Measurements from ENCODE around the gene KCNIP3. TPM values are rescaled to one million over a fixed set of nuclear protein-coding genes. Genes with fewer than 3 reads are reported as not detected.

The KCNIP3 gene
- total RNA-seq, 4 donors from 2014 or later, result 0.15 to 7.4 (median 2.3) TPM

- intact Hi-C loops (cut with DNase I), result loop anchor here (10.0 kb wide), 1 partner anchor 82 kb away; no protein-coding TSS in a partner anchor
- Histone ChIP-seq H3K9me3 (no peaks in the 10 kb centered on the region), H3K4me3 (no peak overlapping the region), H3K4me1 (peaks cover 11 to 73% (median 17%) of the 10 kb centered on the region in 3 donors), H3K27me3 (peaks cover 0 to 54% (median 0%) of the 10 kb centered on the region in 4 donors), H3K27ac (no peak overlapping the region), H3K36me3 (no peaks in the 10 kb centered on the region)
- TF ChIP-seq CTCF (IDR thresholded peaks at IDR 0.05) (no peak), POLR2A (IDR thresholded peaks at IDR 0.05) (no peak)
- no peak for DNase-seq
- 41 to 52% methylated on average over 5 to 6 of the region's 8 CpGs for WGBS, 2 donors
Measured at GRCh38 chr2:95316466-95317122, 19.4 kb downstream of the KCNIP3 start.

DNA sequence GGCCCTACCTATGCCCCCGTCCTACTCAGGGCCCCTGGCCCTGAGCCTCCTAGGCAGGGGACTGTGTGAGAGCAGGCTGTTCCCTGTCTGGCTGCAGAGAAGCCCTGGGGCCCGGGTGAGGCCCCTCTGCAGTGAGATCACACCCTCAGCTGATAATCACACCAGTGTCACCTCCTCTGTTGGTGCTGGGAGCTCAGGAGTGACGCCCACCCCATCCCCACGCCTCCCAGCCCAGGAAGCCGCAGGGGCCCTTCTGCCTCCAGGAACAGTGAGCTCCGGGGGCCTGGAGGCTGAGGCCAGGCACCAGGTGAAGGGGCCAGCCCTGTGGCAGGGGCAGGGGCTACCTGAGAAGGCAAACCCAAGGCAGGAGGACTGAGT lies 20.0 kb downstream of the KCNIP3 start:
- TF ChIP-seq CTCF (IDR thresholded peaks at IDR 0.05) (no peak), POLR2A (IDR thresholded peaks at IDR 0.05) (no peak)
- Histone ChIP-seq H3K4me1 (peaks cover 11 to 73% (median 17%) of the 10 kb centered on the region in 3 donors), H3K27ac (no peak overlapping the region), H3K4me3 (no peak overlapping the region), H3K27me3 (peaks cover 0 to 49% (median 0%) of the 10 kb centered on the region in 4 donors), H3K9me3 (no peaks in the 10 kb centered on the region), H3K36me3 (no peaks in the 10 kb centered on the region)
- intact Hi-C loops (cut with DNase I), result loop anchor here (10.0 kb wide), 1 partner anchor 82 kb away; no protein-coding TSS in a partner anchor
- no peak for DNase-seq
- WGBS, 2 donors, result 33% methylated on average over 1 of the region's 6 CpGs; no CpG with 5 or more reads in 1 of the 2 donors

DNA sequence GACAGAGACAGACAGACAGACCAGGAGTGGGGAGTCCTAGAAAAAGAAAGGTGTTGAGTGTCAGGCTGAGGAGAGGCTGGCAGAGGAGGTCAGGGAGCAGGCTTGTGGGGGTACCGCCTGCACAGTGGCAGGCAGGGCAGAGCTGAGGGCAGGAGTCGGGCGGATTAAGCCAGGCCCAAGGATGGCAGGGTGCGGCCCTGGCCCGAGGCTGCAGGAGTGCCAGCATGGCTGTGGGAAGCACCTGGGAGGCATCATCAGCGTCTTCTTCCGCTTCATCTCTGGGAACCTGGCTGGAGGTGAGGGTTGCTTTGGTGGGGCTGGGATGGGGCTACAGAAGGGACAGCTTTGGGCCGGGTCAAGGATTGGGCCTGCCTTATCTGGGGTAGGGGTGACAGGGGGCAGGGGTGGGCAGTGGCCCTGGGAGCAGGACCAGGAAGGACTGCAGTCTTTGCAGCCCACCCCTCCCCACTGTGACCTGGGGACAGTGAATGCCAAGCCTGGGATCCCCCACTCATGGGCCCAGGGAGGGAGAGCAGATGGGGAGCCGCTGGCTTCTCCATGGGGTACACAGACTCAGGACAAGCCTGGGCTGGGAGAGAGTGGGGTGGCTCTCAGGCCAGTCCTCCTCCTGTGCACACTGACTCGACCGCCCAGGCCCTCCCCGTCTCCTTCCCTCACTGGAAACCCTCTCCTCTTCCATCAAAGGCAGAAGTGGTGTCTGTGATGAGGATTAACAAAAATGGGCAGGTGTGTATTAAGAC lies 20.7 kb downstream of the KCNIP3 start:
- no peaks in the 10 kb centered on the region for H3K9me3 ChIP-seq
- peaks cover 11 to 66% (median 17%) of the 10 kb centered on the region in 3 donors for H3K4me1 ChIP-seq
- intact Hi-C loops (cut with DNase I), result loop anchor here (10.0 kb wide), 1 partner anchor 83 kb away; no protein-coding TSS in a partner anchor
- no peak overlapping the region for H3K27ac ChIP-seq
- 58 to 63% methylated on average over 8 to 12 of the region's 12 CpGs for WGBS, 2 donors
- DNase-seq, result no peak
- H3K4me3 ChIP-seq, result no peak overlapping the region
- no peak for TF ChIP-seq CTCF (IDR thresholded peaks at IDR 0.05)
- no peak for TF ChIP-seq POLR2A (IDR thresholded peaks at IDR 0.05)
- H3K27me3 ChIP-seq, result peaks cover 0 to 47% (median 0%) of the 10 kb centered on the region in 4 donors
- no peaks in the 10 kb centered on the region for H3K36me3 ChIP-seq

- no peak for DNase-seq
- intact Hi-C loops (cut with DNase I), result loop anchor here (10.0 kb wide), 1 partner anchor 84 kb away; no protein-coding TSS in a partner anchor
Measured at GRCh38 chr2:95318431-95319220, 21.5 kb downstream of the KCNIP3 start.

More at GRCh38 chr2:95318431-95319220, 21.5 kb downstream of the KCNIP3 start:
- WGBS, 2 donors, result 73 to 83% methylated on average over 7 to 11 of the region's 13 CpGs
- no peak overlapping the region for H3K4me3 ChIP-seq
- no peaks in the 10 kb centered on the region for H3K36me3 ChIP-seq
- H3K27me3 ChIP-seq, result peaks cover 0 to 43% (median 0%) of the 10 kb centered on the region in 4 donors
- TF ChIP-seq CTCF (IDR thresholded peaks at IDR 0.05) (no peak), POLR2A (IDR thresholded peaks at IDR 0.05) (no peak)
- no peaks in the 10 kb centered on the region for H3K9me3 ChIP-seq
- H3K27ac ChIP-seq, result no peak overlapping the region
- H3K4me1 ChIP-seq, result peaks cover 11 to 58% (median 17%) of the 10 kb centered on the region in 3 donors

Data from esophagus squamous epithelium (tissue), 5 donors.